Measurements from ENCODE around the gene KRTAP4-2.
"Not testable (repeated sequence)": the region's sequence is repeated elsewhere in the genome, so short reads cannot be mapped to it uniquely, and the experiment has no call there.

KRTAP4-2 gene

GRCh38 chr17:41160648-41161047 lies 17.4 kb downstream of the KRTAP4-2 start, which contains the start of gene KRTAP4-4:
Gene KRTAP4-4 (minus strand): TSS chr17:41160748. CDS start chr17:41160691, 57 bp downstream.
- no peak for DNase-seq

DNA sequence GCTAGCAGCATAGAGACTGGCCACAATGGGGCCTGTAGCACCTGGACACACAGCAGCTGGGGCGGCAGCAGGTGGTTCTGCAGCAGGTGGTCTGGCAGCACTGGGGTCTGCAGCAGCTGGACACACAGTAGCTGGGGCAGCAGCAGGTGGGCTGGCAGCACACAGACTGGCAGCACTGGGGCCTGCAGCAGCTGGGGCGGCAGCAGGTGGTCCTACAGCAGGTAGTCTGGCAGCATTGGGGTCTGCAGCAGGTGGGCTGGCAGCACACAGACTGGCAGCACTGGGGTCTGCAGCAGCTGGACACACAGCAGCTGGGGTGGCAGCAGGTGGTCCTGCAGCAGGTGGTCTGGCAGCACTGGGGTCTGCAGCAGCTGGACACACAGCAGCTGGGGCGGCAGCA lies 17.8 kb downstream of the KRTAP4-2 start:
- DNase-seq = not testable (repeated sequence)

DNA sequence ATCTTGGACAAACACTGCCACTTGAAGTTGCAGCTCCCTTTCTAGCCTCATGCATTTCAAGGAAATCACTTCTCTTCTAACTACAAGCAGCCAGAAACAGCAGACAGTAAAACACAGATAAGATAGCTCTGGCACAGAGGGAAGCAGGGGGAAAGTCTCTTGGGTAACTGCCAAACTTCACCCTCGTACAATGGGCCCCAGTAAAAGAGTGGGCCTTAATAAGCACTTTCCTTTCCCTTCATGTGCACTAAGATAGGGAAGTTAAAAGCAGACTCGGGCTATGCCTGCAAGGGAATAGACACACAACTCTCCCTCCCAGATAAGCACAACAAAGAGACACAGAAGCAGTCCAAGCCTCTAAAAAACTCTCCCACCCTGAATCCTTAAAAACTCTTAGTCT lies 24.2 kb downstream of the KRTAP4-2 start:
- DNase-seq = no peak

- DNase-seq = no peak
These were observed 26.5 kb downstream of the KRTAP4-2 start for GRCh38 chr17:41151525-41151924.

GRCh38 chr17:41150026-41150425 lies 28.0 kb downstream of the KRTAP4-2 start:
- DNase-seq = no peak

GRCh38 chr17:41149652-41149985 lies 28.4 kb downstream of the KRTAP4-2 start, which contains the start of gene KRTAP4-5:
Gene KRTAP4-5 (minus strand): TSS chr17:41149825. CDS start chr17:41149767, 58 bp downstream.
- no peak for DNase-seq

DNA sequence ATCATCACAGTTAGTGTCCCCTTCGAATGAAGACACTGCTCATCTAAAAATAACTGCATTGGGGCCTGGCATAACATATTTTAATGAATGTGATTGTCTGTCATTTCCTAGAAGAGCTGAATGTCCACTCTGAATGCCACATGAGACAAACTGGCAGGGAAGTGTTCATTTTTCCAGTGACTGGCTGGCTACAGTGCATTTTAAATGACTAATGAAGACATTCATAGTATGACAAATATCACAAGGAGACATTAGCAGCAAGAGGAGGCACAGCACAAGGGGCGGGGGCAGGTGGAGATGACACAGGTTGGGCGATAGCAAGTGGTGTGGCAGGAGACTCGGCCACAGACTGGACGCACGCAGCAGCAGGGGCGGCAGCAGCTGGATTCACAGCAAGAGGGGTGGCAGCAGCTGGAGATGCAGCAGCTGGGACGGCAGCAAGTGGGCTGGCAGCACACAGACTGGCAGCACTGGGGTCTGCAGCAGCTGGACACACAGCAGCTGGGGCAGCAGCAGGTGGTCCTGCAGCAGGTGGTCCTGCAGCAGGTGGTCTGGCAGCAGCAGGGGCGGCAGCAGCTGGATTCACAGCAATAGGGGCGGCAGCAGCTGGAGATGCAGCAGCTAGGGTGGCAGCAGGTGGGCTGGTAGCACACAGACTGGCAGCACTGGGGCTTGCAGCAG lies 28.9 kb downstream of the KRTAP4-2 start:
- DNase-seq = not testable (repeated sequence)

DNA sequence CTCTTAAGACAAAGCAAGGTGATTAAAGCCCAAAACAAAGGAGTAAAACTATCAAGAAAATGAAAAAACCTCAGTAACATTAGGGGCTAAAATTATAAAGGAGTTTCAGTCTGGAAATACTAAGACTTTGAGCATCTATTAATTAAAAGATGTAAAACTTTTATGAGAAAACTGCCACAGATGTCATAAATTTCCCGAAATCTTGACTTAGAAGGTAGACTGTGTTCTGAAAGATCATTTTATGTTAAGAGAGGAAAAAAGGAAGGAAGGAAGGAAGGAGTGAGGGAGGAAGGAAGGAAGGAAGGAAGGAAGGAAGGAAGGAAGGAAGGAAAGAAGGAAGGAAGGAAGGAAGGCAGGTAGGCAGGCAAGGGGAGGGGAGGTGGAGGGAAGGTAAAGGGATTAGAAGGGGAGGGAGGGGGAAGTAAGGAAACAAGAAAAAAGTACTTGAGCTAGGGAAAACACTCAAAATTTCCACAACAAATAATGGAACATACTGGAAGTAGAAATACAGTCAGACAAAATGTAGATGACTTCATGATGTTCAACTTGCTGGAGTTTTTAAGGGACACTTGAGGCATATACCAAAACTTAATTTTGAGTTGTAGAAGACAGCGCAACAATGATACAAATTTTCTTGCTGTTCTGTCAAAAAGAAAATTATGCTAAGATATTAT lies 30.4 kb downstream of the KRTAP4-2 start:
- no peak for DNase-seq

DNA sequence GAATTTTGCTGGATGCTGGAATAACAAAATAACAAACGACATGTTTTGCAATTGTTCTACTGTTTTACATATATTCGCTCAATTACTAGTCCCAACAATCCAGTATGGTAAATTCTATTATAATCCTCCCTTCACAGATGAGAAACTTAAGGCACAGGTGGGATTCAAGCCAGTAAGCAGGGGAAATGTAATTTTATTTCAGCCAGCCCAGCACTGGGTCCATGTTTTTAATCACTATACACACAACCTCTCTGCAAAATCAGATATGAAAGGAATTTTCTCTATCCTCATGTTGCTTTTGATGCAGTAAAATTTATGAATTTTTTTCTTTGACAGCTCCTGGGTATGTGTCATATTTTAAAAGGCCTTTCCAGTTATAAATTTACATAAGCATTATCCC lies 32.8 kb downstream of the KRTAP4-2 start:
- DNase-seq = no peak

DNA sequence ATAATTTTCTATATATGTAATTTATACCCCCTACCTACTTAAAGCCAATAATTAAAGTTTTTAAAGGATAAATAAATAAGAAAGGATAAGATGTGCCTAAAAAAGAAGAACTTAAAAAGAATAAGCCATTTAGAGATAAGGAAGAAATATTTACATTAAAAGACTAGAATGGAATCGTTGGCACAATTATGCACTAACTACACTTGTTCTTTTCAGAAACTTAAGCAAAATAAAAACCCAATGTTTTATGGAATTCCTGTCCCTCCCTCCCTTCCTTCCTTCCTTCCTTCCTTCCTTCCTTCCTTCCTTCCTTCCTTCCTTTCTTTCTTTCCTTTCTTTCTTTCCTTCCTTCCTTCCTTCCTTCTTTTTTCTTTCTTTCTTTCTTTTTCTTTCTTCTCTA lies 33.2 kb downstream of the KRTAP4-2 start:
- no peak for DNase-seq

- DNase-seq = no peak
These were observed 36.7 kb downstream of the KRTAP4-2 start for GRCh38 chr17:41141361-41141760.

GRCh38 chr17:41140360-41141131 lies 37.5 kb downstream of the KRTAP4-2 start, which contains the start of gene KRTAP4-6:
Gene KRTAP4-6 (minus strand): TSS chr17:41140544. CDS start chr17:41140487, 57 bp downstream.
- no peak for DNase-seq

- not testable (repeated sequence) for DNase-seq
These were observed 38.2 kb downstream of the KRTAP4-2 start for GRCh38 chr17:41139865-41140264.

DNA sequence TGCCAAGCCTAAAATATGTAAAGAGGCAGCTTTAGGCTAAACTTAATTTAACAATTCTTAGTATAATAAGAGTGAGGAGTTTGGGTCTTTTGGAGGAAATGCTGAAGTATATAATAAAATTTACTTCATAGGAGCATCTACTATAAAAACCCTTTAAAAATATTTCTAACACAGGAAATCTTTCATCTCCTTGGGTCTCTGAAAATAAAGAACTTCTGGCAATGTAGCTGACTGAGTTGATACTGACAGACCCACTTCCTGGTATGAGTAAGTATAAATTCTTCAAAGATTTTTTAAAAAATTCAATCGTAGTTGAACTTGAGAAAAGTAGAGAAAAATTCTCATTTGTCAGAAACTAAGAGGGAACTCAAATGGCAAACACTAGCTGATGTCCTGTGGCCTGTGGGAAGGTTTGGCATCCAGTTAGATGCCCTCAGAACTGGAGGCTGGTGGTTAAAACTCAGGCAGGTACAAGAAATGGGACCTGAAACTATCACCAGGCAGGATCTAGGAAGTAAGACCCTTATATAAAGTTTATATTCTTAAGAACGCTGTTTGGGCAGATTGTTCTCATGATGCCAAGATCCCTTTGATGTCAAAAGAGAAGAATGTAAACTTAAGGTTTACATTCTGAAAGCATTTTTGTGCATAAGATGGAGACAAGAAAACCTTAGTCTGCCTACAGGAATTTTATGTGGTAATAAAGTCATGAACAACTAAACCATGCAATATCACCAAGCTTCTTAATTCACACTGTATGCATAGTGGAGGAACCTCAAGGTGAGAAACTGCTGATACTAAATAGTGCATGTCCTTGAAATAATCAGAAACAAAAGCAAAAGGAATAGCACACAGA lies 43.9 kb downstream of the KRTAP4-2 start:
- no peak for DNase-seq

DNA sequence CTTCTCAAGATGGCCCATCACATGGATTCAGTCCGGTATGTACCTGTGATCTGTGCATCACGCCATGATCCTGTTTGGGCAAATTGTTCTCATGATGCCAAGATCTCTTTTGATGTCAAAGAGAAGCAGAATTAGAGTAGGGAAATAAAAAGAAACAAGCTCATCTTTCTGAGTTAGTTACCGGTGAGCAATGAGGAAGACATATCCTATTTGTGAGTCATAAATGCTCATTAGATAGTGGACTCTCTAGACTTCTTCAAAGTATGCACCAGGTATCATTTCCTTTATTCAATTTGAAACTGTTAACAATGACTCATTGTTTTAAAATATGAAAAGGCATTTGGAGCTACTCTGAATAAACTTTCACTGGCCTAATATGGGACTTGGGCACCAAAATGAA lies 46.0 kb downstream of the KRTAP4-2 start:
- no peak for DNase-seq

All from activated T-cell treated with anti-CD3 and anti-CD28 coated beads, Interleukin-2, amount 50 U/mL, for 48 hours (primary cell).